Lower lobe of right lung (tissue), 2 donors: ENCODE measurements around the gene CCDC188. TPM values are rescaled to one million over a fixed set of nuclear protein-coding genes. Genes with fewer than 3 reads are reported as not detected.
A peak's percentile ranks its signal among the peaks of the same experiment; 100 is the strongest.

Source experiments
- ATAC-seq, 2 donors: fragments of 200-7000 bp; cut with Tn5 transposase; one replicate each; pipeline ENCODE4 v1.9.1; 2020 to 2022; ENCODE audit warnings: mild to moderate bottlenecking in 2 of 2, moderate library complexity in 2 of 2
- DNase-seq: peaks from one replicate; pipeline ENCODE4 v3.0.0-alpha.2; 2020
- H3K27ac ChIP-seq: fragments of 200-600 bp; one replicate; pipeline ENCODE4 v1.8.0; 2022
- H3K27me3 ChIP-seq: fragments of 200-600 bp; one replicate; pipeline ENCODE4 v1.8.0; 2022; ENCODE audit warnings: low read depth
- H3K36me3 ChIP-seq: fragments of 200-600 bp; one replicate; pipeline ENCODE4 v1.8.0; 2022; ENCODE audit warnings: mild to moderate bottlenecking
- H3K4me1 ChIP-seq: fragments of 200-600 bp; one replicate; pipeline ENCODE4 v1.8.0; 2022
- H3K4me3 ChIP-seq: fragments of 200-600 bp; one replicate; pipeline ENCODE4 v1.8.0; 2022; ENCODE audit warnings: mild to moderate bottlenecking
- H3K9me3 ChIP-seq: fragments of 200-600 bp; one replicate; pipeline ENCODE4 v1.8.0; 2022
- CTCF ChIP-seq: fragments of 200-600 bp; IDR thresholded peaks from one replicate; pipeline ENCODE4 v1.8.0; 2022; ENCODE audit warnings: antibody characterized with exemption, mild to moderate bottlenecking
- intact Hi-C: fragments of 100-400 bp; cut with DNase I; formaldehyde crosslinking; loops from one replicate; pipeline ENCODE4 v1.11.0; 2022
- total RNA-seq: library from RNA; stranded (reverse); fragmentation: NEBNext Ultra II Directional; extraction: Animal tissue kit (Norgen Biotek cat#: 25700); gene quantifications from one replicate; pipeline ENCODE4 v1.2.1, GENCODE V29; 2021
- donor health status: DM: no; HTN: yes; CAD: no; lungs with severe emphysema.

Gene CCDC188
- total RNA-seq, 1 donor from 2014 or later: 0.77 TPM

GRCh38 chr22:20145206-20145831 lies 5.5 kb downstream of the CCDC188 start:
- Histone ChIP-seq H3K36me3 (peaks cover 22% of the 10 kb centered on the region), H3K4me1 (no peaks in the 10 kb centered on the region), H3K27ac (no peak overlapping the region), H3K9me3 (no peaks in the 10 kb centered on the region), H3K27me3 (no peaks in the 10 kb centered on the region), H3K4me3 (no peak overlapping the region)
- ATAC-seq: peak; percentile 37 to 40
- TF ChIP-seq CTCF: no peak
- intact Hi-C loops: no loop called here
- peak; percentile 67 for DNase-seq

GRCh38 chr22:20143883-20144665 lies 6.8 kb downstream of the CCDC188 start:
- H3K9me3 ChIP-seq: no peaks in the 10 kb centered on the region
- peaks cover 31% of the 10 kb centered on the region for H3K36me3 ChIP-seq
- no peak overlapping the region for H3K27ac ChIP-seq
- H3K27me3 ChIP-seq: no peaks in the 10 kb centered on the region
- no peak overlapping the region for H3K4me3 ChIP-seq
- DNase-seq (no peak), ATAC-seq (no peak)
- intact Hi-C loops: no loop called here
- no peak for TF ChIP-seq CTCF
- H3K4me1 ChIP-seq: no peaks in the 10 kb centered on the region

- Histone ChIP-seq H3K27ac (no peak overlapping the region), H3K9me3 (no peaks in the 10 kb centered on the region), H3K4me1 (peaks cover 4% of the 10 kb centered on the region), H3K4me3 (no peak overlapping the region), H3K36me3 (peaks cover 31% of the 10 kb centered on the region), H3K27me3 (no peaks in the 10 kb centered on the region)
- ATAC-seq: no peak
- DNase-seq: no peak
- no peak for TF ChIP-seq CTCF
- intact Hi-C loops: no loop called here
Observed at GRCh38 chr22:20142711-20143621, 7.9 kb downstream of the CCDC188 start.

DNA sequence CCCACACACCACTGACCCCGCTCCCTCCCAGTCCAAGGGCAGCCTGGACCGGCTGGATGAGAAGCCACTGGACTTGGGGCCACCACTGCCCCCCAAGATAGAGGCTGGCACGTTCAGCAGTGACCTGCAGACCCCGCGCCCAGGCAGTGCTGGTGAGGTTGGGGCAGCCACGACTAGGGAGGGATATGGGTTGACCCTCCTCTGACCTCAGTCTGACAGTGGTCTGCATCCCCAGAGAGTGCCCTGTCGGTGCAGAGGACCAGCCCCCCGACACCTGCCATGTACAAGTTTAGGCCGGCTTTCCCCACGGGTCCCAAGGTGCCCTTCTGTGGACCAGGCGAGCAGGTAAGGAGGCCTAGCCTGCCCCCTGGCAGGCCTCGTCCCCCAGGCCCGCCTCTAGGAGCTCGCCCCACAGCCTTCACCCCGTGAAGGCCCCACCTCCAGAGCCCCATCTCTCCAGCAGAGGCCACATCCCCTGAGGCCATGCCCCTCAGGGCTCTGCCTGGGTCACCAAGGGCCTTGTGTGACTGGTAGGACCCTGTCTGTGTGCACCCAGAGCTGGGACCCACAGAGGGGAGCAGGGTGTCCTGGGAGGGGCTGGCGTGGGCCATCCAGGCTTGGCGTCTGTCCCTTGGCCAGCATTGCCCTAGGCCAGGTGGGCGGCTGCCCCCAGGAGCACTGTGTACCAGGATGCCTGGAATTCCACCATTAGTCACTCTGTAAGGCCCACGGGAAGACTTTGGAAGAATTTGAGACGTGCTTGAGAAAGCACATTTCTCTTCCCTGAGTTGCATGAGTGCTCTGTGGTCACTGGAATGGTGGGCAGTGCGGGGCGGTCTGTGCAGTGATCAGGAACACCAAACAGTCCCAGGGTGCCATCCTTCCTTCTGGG lies 9.4 kb downstream of the CCDC188 start:
- Histone ChIP-seq H3K27me3 (no peaks in the 10 kb centered on the region), H3K4me1 (peaks cover 19% of the 10 kb centered on the region), H3K9me3 (no peaks in the 10 kb centered on the region), H3K36me3 (peaks cover 31% of the 10 kb centered on the region), H3K27ac (no peak overlapping the region), H3K4me3 (no peak overlapping the region)
- DNase-seq (no peak), ATAC-seq (no peak)
- no peak for TF ChIP-seq CTCF
- intact Hi-C loops: no loop called here
